ENCODE results near the gene KLHL9.

GRCh38 chr9:21286659-21287058 lies 48.5 kb downstream of the KLHL9 start:
- TF ChIP-seq RAD21 (IDR thresholded peaks at IDR 0.05; ENCODE audit: low read length) (no peak), CTCF (IDR thresholded peaks at IDR 0.05) (no peak), YY1 (IDR thresholded peaks at IDR 0.05; ENCODE audit: low read depth) (no peak), EP300 (IDR thresholded peaks at IDR 0.05; ENCODE audit: borderline replicate concordance in 1 of 2, low read depth in 1 of 2, low read length in 1 of 2) (no peak), GATA2 (CRISPR knock-in tag; IDR thresholded peaks at IDR 0.05) (no peak), JUND (IDR thresholded peaks at IDR 0.05) (no peak), POLR2AphosphoS5 (IDR thresholded peaks at IDR 0.05; ENCODE audit: low read depth, low read length) (no peak), SIN3A (IDR thresholded peaks at IDR 0.05; ENCODE audit: borderline replicate concordance, low read depth, low read length) (no peak), MAX (IDR thresholded peaks at IDR 0.05; ENCODE audit: low read depth) (no peak), NFIC (IDR thresholded peaks at IDR 0.05; ENCODE audit: borderline replicate concordance) (no peak), MXI1 (IDR thresholded peaks at IDR 0.05; ENCODE audit: low read depth, low read length) (no peak)
- TF ChIP-seq, protein P1, sequence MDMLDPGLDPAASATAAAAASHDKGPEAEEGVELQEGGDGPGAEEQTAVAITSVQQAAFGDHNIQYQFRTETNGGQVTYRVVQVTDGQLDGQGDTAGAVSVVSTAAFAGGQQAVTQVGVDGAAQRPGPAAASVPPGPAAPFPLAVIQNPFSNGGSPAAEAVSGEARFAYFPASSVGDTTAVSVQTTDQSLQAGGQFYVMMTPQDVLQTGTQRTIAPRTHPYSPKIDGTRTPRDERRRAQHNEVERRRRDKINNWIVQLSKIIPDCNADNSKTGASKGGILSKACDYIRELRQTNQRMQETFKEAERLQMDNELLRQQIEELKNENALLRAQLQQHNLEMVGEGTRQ (IDR thresholded peaks at IDR 0.05; ENCODE audit: borderline replicate concordance, low read depth, low read length) = no peak
- TF ChIP-seq, protein P2, sequence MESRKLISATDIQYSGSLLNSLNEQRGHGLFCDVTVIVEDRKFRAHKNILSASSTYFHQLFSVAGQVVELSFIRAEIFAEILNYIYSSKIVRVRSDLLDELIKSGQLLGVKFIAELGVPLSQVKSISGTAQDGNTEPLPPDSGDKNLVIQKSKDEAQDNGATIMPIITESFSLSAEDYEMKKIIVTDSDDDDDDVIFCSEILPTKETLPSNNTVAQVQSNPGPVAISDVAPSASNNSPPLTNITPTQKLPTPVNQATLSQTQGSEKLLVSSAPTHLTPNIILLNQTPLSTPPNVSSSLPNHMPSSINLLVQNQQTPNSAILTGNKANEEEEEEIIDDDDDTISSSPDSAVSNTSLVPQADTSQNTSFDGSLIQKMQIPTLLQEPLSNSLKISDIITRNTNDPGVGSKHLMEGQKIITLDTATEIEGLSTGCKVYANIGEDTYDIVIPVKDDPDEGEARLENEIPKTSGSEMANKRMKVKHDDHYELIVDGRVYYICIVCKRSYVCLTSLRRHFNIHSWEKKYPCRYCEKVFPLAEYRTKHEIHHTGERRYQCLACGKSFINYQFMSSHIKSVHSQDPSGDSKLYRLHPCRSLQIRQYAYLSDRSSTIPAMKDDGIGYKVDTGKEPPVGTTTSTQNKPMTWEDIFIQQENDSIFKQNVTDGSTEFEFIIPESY (IDR thresholded peaks at IDR 0.05; ENCODE audit: borderline replicate concordance, low read depth) = no peak
- TF ChIP-seq, protein P3, sequence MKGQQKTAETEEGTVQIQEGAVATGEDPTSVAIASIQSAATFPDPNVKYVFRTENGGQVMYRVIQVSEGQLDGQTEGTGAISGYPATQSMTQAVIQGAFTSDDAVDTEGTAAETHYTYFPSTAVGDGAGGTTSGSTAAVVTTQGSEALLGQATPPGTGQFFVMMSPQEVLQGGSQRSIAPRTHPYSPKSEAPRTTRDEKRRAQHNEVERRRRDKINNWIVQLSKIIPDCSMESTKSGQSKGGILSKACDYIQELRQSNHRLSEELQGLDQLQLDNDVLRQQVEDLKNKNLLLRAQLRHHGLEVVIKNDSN (IDR thresholded peaks at IDR 0.05; ENCODE audit: borderline replicate concordance, low read depth) = no peak

Data from SK-N-SH (cell line).